ENCODE results near the gene ZNF740. TPM values are rescaled to one million over a fixed set of nuclear protein-coding genes. Genes with fewer than 3 reads are reported as not detected.
"Not testable (repeated sequence)": the region's sequence is repeated elsewhere in the genome, so short reads cannot be mapped to it uniquely, and the experiment has no call there.

ZNF740 gene
- total RNA-seq, 1 experiment from 2014 or later, result 41.2 TPM

- Histone ChIP-seq H2BK120ac (ENCODE audit: low read depth, low read length, poor library complexity, severe bottlenecking) (no peak overlapping the region), H3T11ph (ENCODE audit: low read length) (no peak overlapping the region), H2AFZ (ENCODE audit: low read length) (no peak overlapping the region), H4K20me1 (ENCODE audit: control insufficient read depth, insufficient read depth, insufficient read length) (no peaks in the 10 kb centered on the region), H3K4me2 (ENCODE audit: insufficient read depth, insufficient read length, low read length) (no peak overlapping the region), H2BK5ac (ENCODE audit: insufficient read length, low read length) (no peak overlapping the region), H3K27ac (ENCODE audit: insufficient read length, low read depth, low read length) (no peak overlapping the region), H4K5ac (ENCODE audit: insufficient read length, low read depth, low read length) (no peak overlapping the region), H2BK15ac (ENCODE audit: low read depth, low read length) (no peak overlapping the region), H3K9ac (ENCODE audit: extremely low read depth, insufficient read length, low read length) (no peak overlapping the region), H3K9me3 (ENCODE audit: control insufficient read depth, low read depth, low read length) (no peaks in the 10 kb centered on the region), H3K23me2 (ENCODE audit: insufficient read length, low read depth, low read length, poor library complexity, severe bottlenecking) (no peaks in the 10 kb centered on the region), H3K18ac (ENCODE audit: insufficient read length, low read depth, low read length) (no peak overlapping the region), H2BK12ac (ENCODE audit: insufficient read length, low read depth, low read length) (no peak overlapping the region), H4K91ac (ENCODE audit: insufficient read length, low read depth, low read length) (no peak overlapping the region), H3K4ac (ENCODE audit: low read depth, low read length) (no peak overlapping the region), H2AK5ac (ENCODE audit: insufficient read length, low read length) (no peak overlapping the region), H3K23ac (ENCODE audit: insufficient read length, low read depth, low read length) (no peak overlapping the region), H3K56ac (ENCODE audit: insufficient read length, low read depth, low read length) (no peak overlapping the region), H3K4me1 (ENCODE audit: insufficient read depth, low read length) (no peaks in the 10 kb centered on the region), H3K79me1 (ENCODE audit: insufficient read depth, low read depth, low read length, poor library complexity, severe bottlenecking) (no peaks in the 10 kb centered on the region), H4K8ac (replicated peaks; ENCODE audit: insufficient read length, low read depth, low read length) (no peak overlapping the region), H3K27me3 (ENCODE audit: insufficient read depth, low read length) (no peaks in the 10 kb centered on the region), H2BK20ac (ENCODE audit: low read depth, low read length, poor library complexity, severe bottlenecking) (no peak overlapping the region), H3K79me2 (ENCODE audit: insufficient read depth, low read length) (no peaks in the 10 kb centered on the region), H3K14ac (ENCODE audit: insufficient read depth, low read length) (no peak overlapping the region)
- H3K27me3 Mint-ChIP-seq (ENCODE audit: low read depth), result peaks cover 71% of the 10 kb centered on the region
- no peak overlapping the region for H3K4me3 Mint-ChIP-seq
- no peak for DNase-seq
- H3K9me3 Mint-ChIP-seq, result no peaks in the 10 kb centered on the region
- no CpG with 5 or more reads among the region's 8 CpGs for WGBS (ENCODE audit: extremely low coverage, insufficient read length, low lambda C conversion rate)
- no peaks in the 10 kb centered on the region for H3K36me3 Mint-ChIP-seq (ENCODE audit: insufficient read depth in 1 of 3, low read depth in 3 of 3)
- peaks cover 4 to 12% of the 10 kb centered on the region in 2 experiments for H3K4me1 Mint-ChIP-seq
- TF ChIP-seq, protein P1, sequence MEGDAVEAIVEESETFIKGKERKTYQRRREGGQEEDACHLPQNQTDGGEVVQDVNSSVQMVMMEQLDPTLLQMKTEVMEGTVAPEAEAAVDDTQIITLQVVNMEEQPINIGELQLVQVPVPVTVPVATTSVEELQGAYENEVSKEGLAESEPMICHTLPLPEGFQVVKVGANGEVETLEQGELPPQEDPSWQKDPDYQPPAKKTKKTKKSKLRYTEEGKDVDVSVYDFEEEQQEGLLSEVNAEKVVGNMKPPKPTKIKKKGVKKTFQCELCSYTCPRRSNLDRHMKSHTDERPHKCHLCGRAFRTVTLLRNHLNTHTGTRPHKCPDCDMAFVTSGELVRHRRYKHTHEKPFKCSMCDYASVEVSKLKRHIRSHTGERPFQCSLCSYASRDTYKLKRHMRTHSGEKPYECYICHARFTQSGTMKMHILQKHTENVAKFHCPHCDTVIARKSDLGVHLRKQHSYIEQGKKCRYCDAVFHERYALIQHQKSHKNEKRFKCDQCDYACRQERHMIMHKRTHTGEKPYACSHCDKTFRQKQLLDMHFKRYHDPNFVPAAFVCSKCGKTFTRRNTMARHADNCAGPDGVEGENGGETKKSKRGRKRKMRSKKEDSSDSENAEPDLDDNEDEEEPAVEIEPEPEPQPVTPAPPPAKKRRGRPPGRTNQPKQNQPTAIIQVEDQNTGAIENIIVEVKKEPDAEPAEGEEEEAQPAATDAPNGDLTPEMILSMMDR (conservative IDR thresholded peaks at IDR 0.05), result no peak
- H3K27ac Mint-ChIP-seq, result no peak overlapping the region
Measured at GRCh38 chr12:53161119-53161911, 19.2 kb upstream of the ZNF740 start.

- not testable (repeated sequence) for H4K20me1 ChIP-seq (ENCODE audit: control insufficient read depth, insufficient read depth, insufficient read length); H3K4me1 ChIP-seq (ENCODE audit: insufficient read depth, low read length); H3K4me2 ChIP-seq (ENCODE audit: insufficient read depth, insufficient read length, low read length); H2AFZ ChIP-seq (ENCODE audit: low read length); H3K36me3 Mint-ChIP-seq (ENCODE audit: insufficient read depth in 1 of 3, low read depth in 3 of 3); H2BK12ac ChIP-seq (ENCODE audit: insufficient read length, low read depth, low read length); H3K9me3 ChIP-seq (ENCODE audit: control insufficient read depth, low read depth, low read length); H3K79me2 ChIP-seq (ENCODE audit: insufficient read depth, low read length); H3K79me1 ChIP-seq (ENCODE audit: insufficient read depth, low read depth, low read length, poor library complexity, severe bottlenecking); H4K5ac ChIP-seq (ENCODE audit: insufficient read length, low read depth, low read length); H3T11ph ChIP-seq (ENCODE audit: low read length); H3K27me3 ChIP-seq (ENCODE audit: insufficient read depth, low read length); H3K23me2 ChIP-seq (ENCODE audit: insufficient read length, low read depth, low read length, poor library complexity, severe bottlenecking); H2BK15ac ChIP-seq (ENCODE audit: low read depth, low read length); H4K91ac ChIP-seq (ENCODE audit: insufficient read length, low read depth, low read length); DNase-seq; H4K8ac ChIP-seq (replicated peaks; ENCODE audit: insufficient read length, low read depth, low read length); H2BK120ac ChIP-seq (ENCODE audit: low read depth, low read length, poor library complexity, severe bottlenecking); H3K14ac ChIP-seq (ENCODE audit: insufficient read depth, low read length); H3K27ac ChIP-seq (ENCODE audit: insufficient read length, low read depth, low read length); H3K27ac Mint-ChIP-seq; H2BK20ac ChIP-seq (ENCODE audit: low read depth, low read length, poor library complexity, severe bottlenecking); H3K4me3 Mint-ChIP-seq; H3K4ac ChIP-seq (ENCODE audit: low read depth, low read length); H3K23ac ChIP-seq (ENCODE audit: insufficient read length, low read depth, low read length); H3K9me3 Mint-ChIP-seq; H3K18ac ChIP-seq (ENCODE audit: insufficient read length, low read depth, low read length); H3K9ac ChIP-seq (ENCODE audit: extremely low read depth, insufficient read length, low read length); H2BK5ac ChIP-seq (ENCODE audit: insufficient read length, low read length); H3K56ac ChIP-seq (ENCODE audit: insufficient read length, low read depth, low read length); H2AK5ac ChIP-seq (ENCODE audit: insufficient read length, low read length)
- WGBS (ENCODE audit: extremely low coverage, insufficient read length, low lambda C conversion rate), result no CpG with 5 or more reads among the region's 2 CpGs
- Mint-ChIP-seq H3K4me1 (peaks cover 4 to 12% of the 10 kb centered on the region in 2 experiments), H3K27me3 (ENCODE audit: low read depth) (peaks cover 88% of the 10 kb centered on the region)
Measured at GRCh38 chr12:53163008-53163407, 17.5 kb upstream of the ZNF740 start.
